Endodermal cell (in vitro differentiated cells): ENCODE data around the gene LSM4. TPM values are rescaled to one million over a fixed set of nuclear protein-coding genes. Genes with fewer than 3 reads are reported as not detected.

Source experiments
- DNase-seq: peaks from one replicate; pipeline ENCODE4 v3.0.0-alpha.2; 2017
- H3K27ac ChIP-seq: 2 replicates; pipeline ENCODE4 v1.5.1; 2013; ENCODE audit warnings: mild to moderate bottlenecking, low read depth, low read length, moderate library complexity
- H3K27me3 ChIP-seq: 2 replicates; pipeline ENCODE4 v1.6.1; 2013; ENCODE audit warnings: mild to moderate bottlenecking, low read length, moderate library complexity; ENCODE audit not compliant: insufficient read depth, control insufficient read depth, poor library complexity, severe bottlenecking
- H3K36me3 ChIP-seq: 2 replicates; pipeline ENCODE4 v1.7.0; 2013; ENCODE audit warnings: mild to moderate bottlenecking, low read length, moderate library complexity; ENCODE audit not compliant: control insufficient read depth, insufficient read depth
- H3K4me1 ChIP-seq: one replicate; pipeline ENCODE4 v1.7.0; 2013; ENCODE audit warnings: low read length; ENCODE audit not compliant: control insufficient read depth, insufficient read depth
- H3K4me3 ChIP-seq: 2 replicates; pipeline ENCODE4 v1.5.1; 2013; ENCODE audit warnings: mild to moderate bottlenecking, low read length, moderate library complexity
- H3K9ac ChIP-seq: 2 replicates; pipeline ENCODE4 v1.6.1; 2013; ENCODE audit warnings: mild to moderate bottlenecking, low read length, moderate library complexity; ENCODE audit not compliant: poor library complexity, severe bottlenecking; ENCODE audit errors: extremely low read depth
- H3K9me3 ChIP-seq: 2 replicates; pipeline ENCODE4 v1.6.1; 2013; ENCODE audit warnings: mild to moderate bottlenecking, low read length, moderate library complexity; ENCODE audit not compliant: control insufficient read depth
- H3K27ac Mint-ChIP-seq: 2 replicates; pipeline ENCODE4 v1.8.0; 2020; ENCODE audit warnings: mixed read lengths
- H3K27me3 Mint-ChIP-seq: 2 replicates; pipeline ENCODE4 v1.8.0; 2021; ENCODE audit warnings: mild to moderate bottlenecking, mixed read lengths; ENCODE audit not compliant: insufficient read depth
- H3K36me3 Mint-ChIP-seq: 2 replicates; pipeline ENCODE4 v1.8.0; 2020; ENCODE audit warnings: low read depth, mixed read lengths
- H3K4me1 Mint-ChIP-seq: 2 replicates; pipeline ENCODE4 v1.8.0; 2020; ENCODE audit warnings: mixed read lengths
- H3K4me3 Mint-ChIP-seq: 2 replicates; pipeline ENCODE4 v1.8.0; 2020; ENCODE audit warnings: mild to moderate bottlenecking, moderate library complexity, mixed read lengths
- H3K9me3 Mint-ChIP-seq: 2 replicates; pipeline ENCODE4 v1.8.0; 2020; ENCODE audit warnings: mild to moderate bottlenecking, mixed read lengths
- WGBS, 2 experiments: methylation state at CpG; one replicate each; pipeline versions ENCODE4 v1.1.5 to v1.1.7; 2013; ENCODE audit warnings: missing lambda C conversion rate in 2 of 2, mixed read lengths in 1 of 2; ENCODE audit not compliant: insufficient coverage in 1 of 2, insufficient read length in 1 of 2; 5-methylcytosine and 5-hydroxymethylcytosine counted together
- microRNA-seq: library from miRNA; unstranded; fragments of <30 nt; microRNA quantifications from one replicate; pipeline ENCODE4 v1.2.0, GENCODE V29; 2020; ENCODE audit warnings: borderline microRNAs expressed
- total RNA-seq, 2 donors: library from RNA; stranded (reverse); fragmentation: NEBNext Ultra II Directional in 1 of 2; extraction: Animal tissue kit (Norgen Biotek cat#: 25700) in 1 of 2; gene quantifications; 2 replicates in 1 of 2; 3 replicates in 1 of 2; pipeline ENCODE4 v1.2.1, GENCODE V29; 2021
- TF ChIP-seq, protein P1 (sequence below): fragments of 200-600 bp; sonication (generic); conservative IDR thresholded peaks from 2 replicates; pipeline ENCODE4 v1.5.0; 2021; ENCODE audit warnings: antibody characterized with exemption, mild to moderate bottlenecking

LSM4 gene
- total RNA-seq, 2 donors from 2014 or later, result 252 to 276 TPM

DNA sequence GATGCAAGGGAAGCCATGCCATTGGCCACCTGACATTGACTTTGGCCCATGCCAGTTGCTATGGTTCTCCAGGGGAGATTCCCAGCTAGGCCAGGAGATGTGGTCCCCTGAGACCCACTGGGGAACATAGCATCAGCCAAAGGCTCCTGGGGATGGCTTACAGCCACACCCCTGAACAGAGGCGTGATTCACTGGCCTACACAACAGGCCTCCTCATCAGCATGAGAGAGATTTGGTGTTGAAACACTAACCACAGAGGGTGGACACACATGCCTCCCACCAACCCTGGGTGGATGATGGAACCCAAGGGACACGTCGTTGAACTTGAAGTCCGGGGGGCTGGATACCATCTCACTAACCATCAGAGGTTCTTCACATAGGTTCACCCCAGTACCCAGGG lies 63.0 kb downstream of the LSM4 start:
- H3K4me1 ChIP-seq, result no peaks in the 10 kb centered on the region
- no peak overlapping the region for H3K27ac Mint-ChIP-seq
- H3K27ac ChIP-seq, result no peak overlapping the region
- no peaks in the 10 kb centered on the region for H3K9me3 Mint-ChIP-seq
- H3K36me3 ChIP-seq, result no peaks in the 10 kb centered on the region
- no peaks in the 10 kb centered on the region for H3K36me3 Mint-ChIP-seq
- H3K4me3 Mint-ChIP-seq, result no peak overlapping the region
- H3K9me3 ChIP-seq, result no peaks in the 10 kb centered on the region
- peaks cover 33% of the 10 kb centered on the region for H3K27me3 Mint-ChIP-seq
- no peaks in the 10 kb centered on the region for H3K27me3 ChIP-seq
- TF ChIP-seq, protein P1, sequence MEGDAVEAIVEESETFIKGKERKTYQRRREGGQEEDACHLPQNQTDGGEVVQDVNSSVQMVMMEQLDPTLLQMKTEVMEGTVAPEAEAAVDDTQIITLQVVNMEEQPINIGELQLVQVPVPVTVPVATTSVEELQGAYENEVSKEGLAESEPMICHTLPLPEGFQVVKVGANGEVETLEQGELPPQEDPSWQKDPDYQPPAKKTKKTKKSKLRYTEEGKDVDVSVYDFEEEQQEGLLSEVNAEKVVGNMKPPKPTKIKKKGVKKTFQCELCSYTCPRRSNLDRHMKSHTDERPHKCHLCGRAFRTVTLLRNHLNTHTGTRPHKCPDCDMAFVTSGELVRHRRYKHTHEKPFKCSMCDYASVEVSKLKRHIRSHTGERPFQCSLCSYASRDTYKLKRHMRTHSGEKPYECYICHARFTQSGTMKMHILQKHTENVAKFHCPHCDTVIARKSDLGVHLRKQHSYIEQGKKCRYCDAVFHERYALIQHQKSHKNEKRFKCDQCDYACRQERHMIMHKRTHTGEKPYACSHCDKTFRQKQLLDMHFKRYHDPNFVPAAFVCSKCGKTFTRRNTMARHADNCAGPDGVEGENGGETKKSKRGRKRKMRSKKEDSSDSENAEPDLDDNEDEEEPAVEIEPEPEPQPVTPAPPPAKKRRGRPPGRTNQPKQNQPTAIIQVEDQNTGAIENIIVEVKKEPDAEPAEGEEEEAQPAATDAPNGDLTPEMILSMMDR, result no peak
- H3K9ac ChIP-seq, result no peak overlapping the region
- 83 to 92% methylated on average over 4 of the region's 4 CpGs for WGBS, 2 experiments
- DNase-seq, result no peak
- H3K4me3 ChIP-seq, result no peak overlapping the region
- no peaks in the 10 kb centered on the region for H3K4me1 Mint-ChIP-seq

DNA sequence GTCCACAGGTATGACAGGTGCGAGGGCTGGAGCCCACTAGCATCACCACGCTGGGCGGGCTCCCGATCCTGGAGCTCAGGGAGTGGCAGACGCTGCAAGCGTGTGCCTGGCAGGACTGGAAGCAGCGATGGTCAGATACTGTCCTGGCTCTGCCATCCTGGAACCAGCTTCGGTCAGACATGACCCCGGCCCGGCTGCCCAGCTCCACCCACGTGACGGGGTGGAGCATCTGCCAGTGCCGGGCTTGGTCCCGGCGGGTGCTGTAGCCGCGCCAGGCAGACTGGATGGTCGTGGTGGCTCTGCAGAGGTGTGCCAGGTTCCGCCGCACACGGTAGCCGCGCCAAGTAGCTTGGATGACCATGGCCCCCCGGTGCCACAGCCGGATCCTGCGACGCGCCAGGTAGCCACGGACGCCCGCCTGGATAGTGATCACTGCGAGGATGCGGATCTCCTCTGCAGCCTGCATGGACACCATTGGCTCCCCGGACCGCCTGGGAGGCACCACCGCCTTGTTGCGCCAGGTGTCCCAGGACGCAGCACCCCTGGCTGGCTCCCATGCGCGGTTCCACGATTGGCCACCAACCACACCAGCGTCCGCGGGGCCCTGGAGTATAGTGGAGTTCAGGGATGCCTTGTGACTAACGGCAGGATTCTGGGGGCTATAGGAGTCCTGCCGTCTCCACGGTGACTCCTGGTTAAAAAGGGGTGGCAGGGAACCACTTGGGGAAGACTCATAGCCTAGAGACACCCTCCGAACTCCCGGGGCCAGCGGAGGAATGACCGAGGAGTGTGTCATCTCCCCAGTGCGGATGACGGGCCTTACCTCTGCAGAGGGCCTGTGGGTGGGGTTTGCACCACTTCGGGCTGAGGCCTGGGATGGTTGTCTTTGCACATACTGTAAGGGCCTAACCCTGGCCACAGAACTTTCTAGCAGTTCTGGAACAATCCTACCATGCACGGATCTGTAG lies 65.1 kb downstream of the LSM4 start:
- H3K27me3 Mint-ChIP-seq, result peaks cover 51% of the 10 kb centered on the region
- no peaks in the 10 kb centered on the region for H3K36me3 Mint-ChIP-seq
- H3K9ac ChIP-seq, result no peak overlapping the region
- TF ChIP-seq, protein P1, result no peak
- H3K4me1 ChIP-seq, result no peaks in the 10 kb centered on the region
- no peak overlapping the region for H3K4me3 ChIP-seq
- DNase-seq, result no peak
- no peak overlapping the region for H3K27ac Mint-ChIP-seq
- no peak overlapping the region for H3K4me3 Mint-ChIP-seq
- no peaks in the 10 kb centered on the region for H3K9me3 ChIP-seq
- no peaks in the 10 kb centered on the region for H3K36me3 ChIP-seq
- no peaks in the 10 kb centered on the region for H3K9me3 Mint-ChIP-seq
- H3K27ac ChIP-seq, result no peak overlapping the region
- WGBS, 2 experiments, result 93 to 96% methylated on average over 42 to 55 of the region's 55 CpGs
- peaks cover 20% of the 10 kb centered on the region for H3K27me3 ChIP-seq
- no peaks in the 10 kb centered on the region for H3K4me1 Mint-ChIP-seq

Small RNA genes lying within 50 kb of the gene (microRNA-seq; reads per million reads assigned to microRNA genes)
- gene MIR3188, result not detected

Other genes starting within 250 kb of the LSM4 start
- gene IL12RB1, start 236.1 kb downstream of the LSM4 start, total RNA-seq, result not detected
- 10 to 100 TPM; 13.0 to 15.1 TPM for gene MAST3, start 225.3 kb downstream of the LSM4 start, total RNA-seq
- 10 to 100 TPM; 52.9 to 58.8 TPM for gene PIK3R2, start 169.9 kb downstream of the LSM4 start, total RNA-seq
- 10 to 100 TPM; 10.6 to 11.0 TPM for gene IFI30, start 149.3 kb downstream of the LSM4 start, total RNA-seq
- 10 to 100 TPM; 20.9 to 21.8 TPM for gene MPV17L2, start 129.9 kb downstream of the LSM4 start, total RNA-seq
- 1 to 10 TPM; 3.6 to 3.9 TPM for gene RAB3A, start 119.0 kb downstream of the LSM4 start, total RNA-seq
- gene PDE4C, start 96.6 kb downstream of the LSM4 start, total RNA-seq, result 1 to 10 TPM; 1.1 to 2.4 TPM
- gene IQCN, start 48.6 kb downstream of the LSM4 start, total RNA-seq, result 1 to 10 TPM; 2.4 to 3.3 TPM
- 100 to 1,000 TPM; 112 to 148 TPM for gene JUND, start 41.5 kb downstream of the LSM4 start, total RNA-seq
- 1 to 10 TPM; 7.7 to 9.0 TPM for gene PGPEP1, start 17.5 kb upstream of the LSM4 start, total RNA-seq
- gene GDF15, start 63.1 kb upstream of the LSM4 start, total RNA-seq, result 1 to 10 TPM in 1 of 2 donors, under 1 TPM in 1; 0.90 to 2.2 TPM
- gene LRRC25, start 74.5 kb upstream of the LSM4 start, total RNA-seq, result not detected
- gene SSBP4, start 96.3 kb upstream of the LSM4 start, total RNA-seq, result 10 to 100 TPM; 35.9 to 43.5 TPM
- gene ISYNA1, start 115.1 kb upstream of the LSM4 start, total RNA-seq, result 100 to 1,000 TPM; 156 to 212 TPM
- 10 to 100 TPM; 10.9 to 15.4 TPM for gene ELL, start 199.0 kb upstream of the LSM4 start, total RNA-seq
- 100 to 1,000 TPM; 277 to 336 TPM for gene FKBP8, start 220.5 kb upstream of the LSM4 start, total RNA-seq
- 100 to 1,000 TPM; 108 to 115 TPM for gene KXD1, start 234.8 kb upstream of the LSM4 start, total RNA-seq
- gene UBA52, start 248.8 kb upstream of the LSM4 start, total RNA-seq, result 1,000 to 10,000 TPM; 1,143 to 1,222 TPM